IgD-negative memory B cell (primary cell): ENCODE data around the gene MROH9. TPM values are rescaled to one million over a fixed set of nuclear protein-coding genes. Genes with fewer than 3 reads are reported as not detected.

Experiments
- H3K27ac Mint-ChIP-seq, 3 donors: one replicate each; pipeline ENCODE4 v1.8.0; 2020 to 2022; ENCODE audit warnings: mild to moderate bottlenecking in 3 of 3, mixed read lengths in 3 of 3, moderate library complexity in 1 of 3
- H3K27me3 Mint-ChIP-seq: one replicate; pipeline ENCODE4 v1.8.0; 2021; ENCODE audit warnings: mixed read lengths
- H3K36me3 Mint-ChIP-seq: one replicate; pipeline ENCODE4 v1.8.0; 2020; ENCODE audit warnings: mild to moderate bottlenecking, mixed read lengths
- H3K4me1 Mint-ChIP-seq, 3 donors: one replicate each; pipeline ENCODE4 v1.8.0; 2020 to 2022; ENCODE audit warnings: mixed read lengths in 3 of 3, mild to moderate bottlenecking in 1 of 3
- H3K4me3 Mint-ChIP-seq, 4 donors: one replicate each; pipeline ENCODE4 v1.8.0; 2020 to 2022; ENCODE audit warnings: mild to moderate bottlenecking in 4 of 4, mixed read lengths in 4 of 4, moderate library complexity in 3 of 4
- H3K9me3 Mint-ChIP-seq, 3 donors: one replicate each; pipeline ENCODE4 v1.8.0; 2020 to 2021; ENCODE audit warnings: mixed read lengths in 3 of 3, mild to moderate bottlenecking in 1 of 3
- polyA plus RNA-seq: library from polyadenylated mRNA; unstranded; fragments of 300-500 nt; fragmentation: Illumina TruSeq; gene quantifications from one replicate; pipeline ENCODE4 v1.2.3, GENCODE V29; 2021

Gene MROH9
- polyA plus RNA-seq, 1 donor from 2014 or later, result not detected

DNA sequence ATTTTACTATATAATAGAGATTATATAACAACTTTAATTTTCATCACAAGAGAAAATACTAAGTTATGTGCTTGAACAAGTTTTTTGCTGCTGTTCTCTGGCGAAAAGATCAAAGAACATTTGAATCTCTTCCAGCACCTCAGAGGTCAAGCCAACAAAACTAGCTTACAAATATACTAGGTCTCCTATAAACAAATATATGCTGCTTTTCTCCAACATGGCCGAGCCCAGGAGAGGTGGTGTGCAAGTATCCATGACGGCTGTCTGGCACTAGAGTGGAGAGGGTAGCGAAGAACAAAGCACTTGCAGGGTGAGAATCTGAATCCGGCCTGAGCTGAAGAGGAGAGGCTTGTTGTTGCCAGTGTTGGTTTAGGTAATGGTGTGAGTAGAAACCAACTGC lies 147.9 kb downstream of the MROH9 start:
- Mint-ChIP-seq H3K9me3 (no peaks in the 10 kb centered on the region), H3K36me3 (no peaks in the 10 kb centered on the region), H3K27me3 (no peaks in the 10 kb centered on the region), H3K4me1 (peaks cover 0 to 2% (median 0%) of the 10 kb centered on the region in 3 donors), H3K27ac (no peak overlapping the region), H3K4me3 (no peak overlapping the region)

DNA sequence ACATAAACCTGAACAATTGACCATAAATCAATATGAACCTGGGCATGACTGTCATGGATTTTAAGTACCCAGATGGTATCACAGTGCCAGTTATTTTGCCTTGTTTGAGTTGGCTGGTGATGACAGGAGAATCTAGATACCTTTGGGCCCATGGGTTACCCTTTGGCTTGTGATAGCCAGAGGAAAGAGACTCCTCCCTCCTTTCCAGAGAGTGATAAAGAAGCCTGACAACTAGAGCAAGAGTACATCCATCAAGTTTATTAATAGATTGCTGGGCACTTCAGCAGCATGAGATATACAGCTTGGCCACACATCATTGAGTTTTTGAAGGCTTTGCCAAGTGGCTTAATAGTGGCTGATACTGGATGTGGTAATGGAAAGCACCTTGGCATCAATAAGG lies 148.8 kb downstream of the MROH9 start:
- Mint-ChIP-seq H3K4me3 (no peak overlapping the region), H3K9me3 (no peaks in the 10 kb centered on the region), H3K27ac (no peak overlapping the region), H3K4me1 (peaks cover 0 to 2% (median 0%) of the 10 kb centered on the region in 3 donors), H3K36me3 (no peaks in the 10 kb centered on the region), H3K27me3 (no peaks in the 10 kb centered on the region)

DNA sequence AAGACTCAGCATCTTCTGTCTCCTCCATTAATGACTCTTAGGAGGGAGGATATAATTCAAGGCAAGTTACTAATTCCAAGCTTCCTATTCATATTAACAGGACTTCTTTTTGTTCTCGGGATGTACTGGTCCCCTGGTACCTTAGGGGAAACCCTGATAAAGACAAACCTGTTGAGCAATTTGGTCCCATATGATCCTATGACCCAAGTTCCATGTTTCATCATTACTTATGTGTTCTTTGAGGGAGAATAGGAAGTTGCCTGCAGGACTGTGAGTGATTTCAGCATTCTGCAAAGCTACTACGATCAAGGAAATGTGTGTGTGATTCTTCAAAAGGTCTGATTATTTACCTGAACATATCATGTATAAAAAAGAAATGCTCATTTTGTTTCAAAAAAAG lies 149.5 kb downstream of the MROH9 start:
- H3K4me1 Mint-ChIP-seq, result peaks cover 0 to 2% (median 0%) of the 10 kb centered on the region in 3 donors
- H3K36me3 Mint-ChIP-seq, result no peaks in the 10 kb centered on the region
- H3K9me3 Mint-ChIP-seq, result no peaks in the 10 kb centered on the region
- no peak overlapping the region for H3K27ac Mint-ChIP-seq
- no peak overlapping the region for H3K4me3 Mint-ChIP-seq
- H3K27me3 Mint-ChIP-seq, result no peaks in the 10 kb centered on the region

DNA sequence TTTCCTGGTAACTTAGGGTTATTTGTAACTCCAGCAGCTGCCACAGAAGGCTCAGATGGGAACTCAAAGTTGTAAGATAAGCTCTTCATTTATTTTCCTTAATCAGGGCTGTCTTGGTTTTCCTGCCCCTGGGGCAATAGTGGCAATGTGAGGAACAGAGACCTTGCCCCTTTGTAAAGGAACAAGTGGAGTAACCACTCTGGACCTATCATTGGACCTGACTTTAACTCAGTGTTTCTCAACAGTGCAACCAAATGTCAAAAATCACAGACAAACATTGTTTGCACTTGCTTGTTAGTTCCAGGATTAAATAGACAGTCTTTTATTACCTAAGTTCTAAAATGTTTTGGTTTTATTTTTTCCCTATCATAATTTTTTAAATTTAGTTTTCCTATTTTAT lies 152.6 kb downstream of the MROH9 start:
- no peak overlapping the region for H3K4me3 Mint-ChIP-seq
- H3K9me3 Mint-ChIP-seq, result peaks cover 0 to 2% (median 0%) of the 10 kb centered on the region in 3 donors
- H3K36me3 Mint-ChIP-seq, result no peaks in the 10 kb centered on the region
- H3K4me1 Mint-ChIP-seq, result peaks cover 0 to 2% (median 0%) of the 10 kb centered on the region in 3 donors
- no peaks in the 10 kb centered on the region for H3K27me3 Mint-ChIP-seq
- no peak overlapping the region for H3K27ac Mint-ChIP-seq

DNA sequence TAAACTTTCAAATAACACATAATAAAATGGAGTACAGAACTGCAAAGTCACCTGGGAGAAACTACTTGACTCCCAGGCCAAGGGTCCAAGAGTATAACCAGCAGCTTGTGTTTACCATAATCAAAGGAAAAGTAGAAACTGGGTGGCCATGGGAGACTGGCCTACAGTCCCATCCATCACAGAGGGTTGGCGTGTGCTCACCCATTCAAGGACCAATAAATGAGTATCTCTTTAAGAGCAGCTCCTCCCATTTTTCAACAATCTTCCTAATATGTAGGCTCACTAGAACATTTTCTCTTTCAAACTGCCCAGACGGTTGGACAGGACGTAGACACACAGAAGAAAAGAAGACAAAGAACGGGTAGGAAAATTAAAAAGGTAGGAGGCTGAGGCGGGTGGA lies 155.3 kb downstream of the MROH9 start, which contains the start of gene FMO3:
TSS of gene FMO3 (plus strand) at position 302 of the 400 bp plus-strand sequence. CDS start 1,754 bp downstream, outside the sequence.
- Mint-ChIP-seq H3K27ac (no peak within 1 kb of the TSS), H3K4me3 (no peak within 1 kb of the TSS), H3K36me3 (no peaks in the 10 kb centered on the region)

DNA sequence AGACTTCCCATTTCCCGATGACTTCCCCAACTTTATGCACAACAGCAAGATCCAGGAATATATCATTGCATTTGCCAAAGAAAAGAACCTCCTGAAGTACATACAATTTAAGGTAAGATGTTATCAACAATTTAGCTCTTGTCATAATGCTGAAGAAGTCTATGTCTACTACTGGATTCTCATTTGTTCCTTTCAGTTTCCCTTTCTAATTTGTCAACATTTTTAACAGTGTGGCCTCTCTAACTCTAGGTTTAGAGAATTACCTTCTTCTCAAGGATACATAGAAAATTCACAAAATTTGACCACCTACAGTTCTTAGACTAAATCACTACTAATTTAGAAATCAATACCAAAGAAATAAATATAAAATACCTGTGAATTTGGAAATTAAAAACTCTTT lies 168.5 kb downstream of the MROH9 start:
- H3K9me3 Mint-ChIP-seq, result peaks cover 0 to 4% (median 0%) of the 10 kb centered on the region in 3 donors
- no peak overlapping the region for H3K4me3 Mint-ChIP-seq
- peaks cover 0 to 2% (median 0%) of the 10 kb centered on the region in 3 donors for H3K4me1 Mint-ChIP-seq
- H3K27ac Mint-ChIP-seq, result no peak overlapping the region
- peaks cover 3% of the 10 kb centered on the region for H3K27me3 Mint-ChIP-seq
- no peaks in the 10 kb centered on the region for H3K36me3 Mint-ChIP-seq

More for the DNA sequence above, 155.3 kb downstream of the MROH9 start, which contains the start of gene FMO3:
- peaks cover 0 to 2% (median 0%) of the 10 kb centered on the region in 3 donors for H3K9me3 Mint-ChIP-seq
- no peaks in the 10 kb centered on the region for H3K27me3 Mint-ChIP-seq
- peaks cover 0 to 2% (median 0%) of the 10 kb centered on the region in 3 donors for H3K4me1 Mint-ChIP-seq

DNA sequence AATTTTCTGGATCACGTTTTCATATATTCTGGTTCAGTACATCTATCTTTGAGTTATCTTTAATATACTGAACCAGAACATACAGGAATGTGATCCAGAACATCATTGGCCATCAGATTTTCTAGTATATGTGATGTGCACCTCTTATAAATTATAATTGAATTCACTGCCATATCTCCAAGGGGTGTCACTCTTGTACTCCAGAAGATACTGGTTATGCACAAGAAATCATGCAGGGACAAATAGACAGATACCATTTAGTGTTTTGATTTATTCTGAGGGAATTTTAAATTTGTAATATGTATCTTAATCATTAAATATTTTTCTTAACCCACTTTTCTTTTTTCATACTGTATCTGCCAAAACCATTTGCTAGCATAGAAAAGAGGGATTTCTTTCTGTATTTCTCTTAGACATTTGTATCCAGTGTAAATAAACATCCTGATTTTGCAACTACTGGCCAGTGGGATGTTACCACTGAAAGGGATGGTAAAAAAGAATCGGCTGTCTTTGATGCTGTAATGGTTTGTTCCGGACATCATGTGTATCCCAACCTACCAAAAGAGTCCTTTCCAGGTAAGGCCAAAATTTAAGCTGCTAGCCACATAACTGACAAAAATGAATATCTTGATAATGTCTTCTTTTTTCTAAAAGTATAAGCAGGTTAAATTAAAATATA lies 172.1 kb downstream of the MROH9 start:
- H3K4me1 Mint-ChIP-seq, result no peaks in the 10 kb centered on the region
- H3K9me3 Mint-ChIP-seq, result peaks cover 0 to 2% (median 0%) of the 10 kb centered on the region in 3 donors

DNA sequence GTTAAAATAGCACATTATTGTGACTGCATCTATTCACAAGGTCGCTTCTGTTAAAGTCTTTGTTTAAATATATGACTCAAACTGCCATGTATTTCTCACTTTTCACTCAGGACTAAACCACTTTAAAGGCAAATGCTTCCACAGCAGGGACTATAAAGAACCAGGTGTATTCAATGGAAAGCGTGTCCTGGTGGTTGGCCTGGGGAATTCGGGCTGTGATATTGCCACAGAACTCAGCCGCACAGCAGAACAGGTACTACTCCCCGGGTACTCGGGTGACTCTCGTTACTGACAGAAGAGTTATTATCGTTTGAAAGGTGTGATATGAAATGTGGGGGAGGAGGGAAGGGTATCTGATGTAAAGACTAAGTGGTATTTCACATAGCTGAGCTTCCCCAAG lies 172.6 kb downstream of the MROH9 start:
- peaks cover 0 to 2% (median 0%) of the 10 kb centered on the region in 3 donors for H3K9me3 Mint-ChIP-seq
- peaks cover 3% of the 10 kb centered on the region for H3K27me3 Mint-ChIP-seq
- no peaks in the 10 kb centered on the region for H3K36me3 Mint-ChIP-seq
- no peak overlapping the region for H3K4me3 Mint-ChIP-seq
- H3K27ac Mint-ChIP-seq, result no peak overlapping the region
- no peaks in the 10 kb centered on the region for H3K4me1 Mint-ChIP-seq

More for the DNA sequence above, 172.1 kb downstream of the MROH9 start:
- no peak overlapping the region for H3K27ac Mint-ChIP-seq
- H3K27me3 Mint-ChIP-seq, result peaks cover 3% of the 10 kb centered on the region
- H3K36me3 Mint-ChIP-seq, result no peaks in the 10 kb centered on the region
- H3K4me3 Mint-ChIP-seq, result no peak overlapping the region

DNA sequence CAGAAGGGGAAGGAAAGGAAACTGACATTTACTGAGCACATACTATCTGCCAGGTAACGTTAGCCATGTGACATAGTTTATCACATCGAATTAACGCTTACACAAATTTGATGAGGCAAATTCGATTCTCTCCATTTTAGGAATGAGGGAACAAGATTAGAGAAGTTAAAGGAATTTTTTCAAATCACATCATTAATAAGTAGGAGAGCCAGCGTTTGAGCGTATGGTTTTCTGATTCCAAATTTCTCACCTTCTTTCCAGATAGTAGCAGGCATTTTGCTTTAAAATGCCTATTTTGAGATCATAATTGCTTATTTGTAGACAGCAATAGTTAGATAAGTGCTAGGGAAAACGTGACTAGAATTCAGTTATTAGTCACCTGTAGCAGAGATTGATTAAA lies 174.6 kb downstream of the MROH9 start:
- peaks cover 0 to 4% (median 0%) of the 10 kb centered on the region in 3 donors for H3K9me3 Mint-ChIP-seq
- no peak overlapping the region for H3K4me3 Mint-ChIP-seq
- H3K36me3 Mint-ChIP-seq, result no peaks in the 10 kb centered on the region
- H3K27ac Mint-ChIP-seq, result no peak overlapping the region
- no peaks in the 10 kb centered on the region for H3K4me1 Mint-ChIP-seq
- H3K27me3 Mint-ChIP-seq, result peaks cover 3% of the 10 kb centered on the region

DNA sequence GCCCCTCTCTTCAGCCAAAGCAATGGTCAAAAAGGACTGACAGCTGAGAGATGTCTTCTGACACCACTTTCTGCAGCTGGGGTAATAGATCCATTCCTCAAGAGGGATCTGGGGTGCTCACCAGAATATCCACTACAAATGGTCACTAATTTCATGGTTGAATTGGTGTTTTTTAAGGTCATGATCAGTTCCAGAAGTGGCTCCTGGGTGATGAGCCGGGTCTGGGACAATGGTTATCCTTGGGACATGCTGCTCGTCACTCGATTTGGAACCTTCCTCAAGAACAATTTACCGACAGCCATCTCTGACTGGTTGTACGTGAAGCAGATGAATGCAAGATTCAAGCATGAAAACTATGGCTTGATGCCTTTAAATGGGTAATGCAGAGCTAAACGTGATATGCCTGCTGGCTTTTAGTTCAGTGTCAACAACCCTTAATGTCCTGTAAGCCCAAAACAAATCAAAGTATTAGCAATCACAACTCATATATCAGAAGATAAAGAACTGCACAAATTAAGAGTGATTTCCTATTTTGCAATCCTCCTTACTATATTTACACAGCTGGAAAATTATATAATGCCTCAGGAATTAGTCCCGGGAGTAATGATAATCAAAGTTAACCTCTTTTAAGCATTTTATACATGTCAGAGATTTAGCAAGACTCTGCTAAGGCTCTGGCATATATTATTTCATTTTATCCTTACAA lies 175.4 kb downstream of the MROH9 start:
- Mint-ChIP-seq H3K27ac (no peak overlapping the region), H3K4me1 (no peaks in the 10 kb centered on the region), H3K9me3 (peaks cover 0 to 4% (median 0%) of the 10 kb centered on the region in 3 donors), H3K4me3 (no peak overlapping the region), H3K27me3 (peaks cover 3% of the 10 kb centered on the region), H3K36me3 (no peaks in the 10 kb centered on the region)

DNA sequence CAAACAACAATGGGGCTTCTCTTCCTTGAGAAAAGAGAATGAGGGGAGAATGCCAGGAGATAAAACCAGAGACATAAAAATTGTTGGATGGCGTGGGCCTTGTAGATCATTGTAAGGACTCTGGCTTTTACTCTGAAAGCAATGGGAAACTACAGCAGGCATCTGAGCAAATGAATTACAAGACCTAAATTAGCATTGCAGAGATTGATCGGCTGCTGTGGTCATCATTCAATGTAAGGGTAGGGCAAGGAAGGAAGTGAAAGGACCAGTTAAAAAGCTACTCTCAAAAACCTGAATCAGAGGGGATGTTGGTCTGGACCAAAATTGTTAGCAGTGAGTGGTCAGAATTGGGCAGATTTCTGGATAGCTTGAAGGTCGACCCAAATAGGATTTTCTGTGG lies 176.8 kb downstream of the MROH9 start:
- peaks cover 0 to 4% (median 0%) of the 10 kb centered on the region in 3 donors for H3K9me3 Mint-ChIP-seq
- H3K4me1 Mint-ChIP-seq, result no peaks in the 10 kb centered on the region
- H3K4me3 Mint-ChIP-seq, result no peak overlapping the region
- H3K36me3 Mint-ChIP-seq, result no peaks in the 10 kb centered on the region
- peaks cover 3% of the 10 kb centered on the region for H3K27me3 Mint-ChIP-seq
- no peak overlapping the region for H3K27ac Mint-ChIP-seq

DNA sequence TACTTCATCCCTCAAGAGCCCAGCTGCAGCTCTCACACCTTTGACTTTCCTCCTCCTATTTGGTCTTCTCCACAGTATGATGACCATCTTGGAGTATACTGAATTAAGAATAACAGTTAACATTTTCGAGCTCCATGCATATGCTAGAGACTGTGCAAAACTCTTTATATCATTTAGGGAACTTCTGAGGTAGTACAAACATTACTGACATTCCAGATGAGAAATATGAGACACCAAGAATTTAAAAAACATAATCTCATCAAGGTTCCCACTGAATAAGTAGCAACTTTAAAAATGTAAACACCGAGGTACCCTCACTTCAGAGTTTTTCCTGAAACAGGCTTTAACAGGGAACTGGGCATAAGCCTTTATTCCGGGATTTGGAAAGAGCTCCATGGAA lies 178.0 kb downstream of the MROH9 start:
- H3K27ac Mint-ChIP-seq, result no peak overlapping the region
- no peak overlapping the region for H3K4me3 Mint-ChIP-seq
- peaks cover 0 to 2% (median 0%) of the 10 kb centered on the region in 3 donors for H3K9me3 Mint-ChIP-seq
- no peaks in the 10 kb centered on the region for H3K4me1 Mint-ChIP-seq
- H3K36me3 Mint-ChIP-seq, result no peaks in the 10 kb centered on the region
- peaks cover 3% of the 10 kb centered on the region for H3K27me3 Mint-ChIP-seq

Other genes with a start within 250 kb of the MROH9 start
- gene FMO3, start 155.4 kb downstream of the MROH9 start, polyA plus RNA-seq, result not detected
- gene FMO2, start 249.8 kb downstream of the MROH9 start, polyA plus RNA-seq, result not detected